Osteoblast (primary cell): ENCODE data around the gene ARID4B. TPM values are rescaled to one million over a fixed set of nuclear protein-coding genes. Genes with fewer than 3 reads are reported as not detected.
A peak's percentile ranks its signal among the peaks of the same experiment; 100 is the strongest.

Experiments used
- DNase-seq: peaks from one replicate; pipeline ENCODE4 v3.0.0; 2011; ENCODE audit warnings: low spot score, mixed read lengths; ENCODE audit not compliant: insufficient read length; ENCODE audit errors: missing footprints
- H2AFZ ChIP-seq: 2 replicates; pipeline ENCODE4 v1.6.0; 2011; ENCODE audit warnings: mild to moderate bottlenecking, low read length
- H3K27ac ChIP-seq: 2 replicates; pipeline ENCODE4 v1.5.1; 2011; ENCODE audit warnings: mild to moderate bottlenecking, low read depth, low read length, moderate library complexity
- H3K27me3 ChIP-seq: 2 replicates; pipeline ENCODE4 v1.6.0; 2012; ENCODE audit warnings: mild to moderate bottlenecking, control low read depth, inconsistent platforms, low read length, moderate library complexity; ENCODE audit not compliant: insufficient read depth
- H3K36me3 ChIP-seq: 2 replicates; pipeline ENCODE4 v1.5.1; 2011; ENCODE audit warnings: mild to moderate bottlenecking, low read length, control low read depth, moderate library complexity; ENCODE audit not compliant: insufficient read depth
- H3K4me1 ChIP-seq: 2 replicates; pipeline ENCODE4 v1.5.1; 2011; ENCODE audit warnings: mild to moderate bottlenecking, low read length, control low read depth, moderate library complexity; ENCODE audit not compliant: insufficient read depth
- H3K4me2 ChIP-seq: 2 replicates; pipeline ENCODE4 v1.6.0; 2011; ENCODE audit warnings: mild to moderate bottlenecking, low read length; ENCODE audit not compliant: insufficient read depth
- H3K4me3 ChIP-seq: fragments of 200-600 bp; sonication (generic); 3 replicates; pipeline ENCODE4 v1.5.1; 2012; ENCODE audit warnings: mild to moderate bottlenecking, low read length, inconsistent platforms; ENCODE audit not compliant: insufficient read depth
- H3K79me2 ChIP-seq: 2 replicates; pipeline ENCODE4 v1.6.0; 2012; ENCODE audit warnings: mild to moderate bottlenecking, low read length, control low read depth, inconsistent platforms; ENCODE audit not compliant: insufficient read depth
- H3K9me3 ChIP-seq: 2 replicates; pipeline ENCODE4 v1.5.1; 2011; ENCODE audit warnings: low read depth, low read length, control low read depth
- H4K20me1 ChIP-seq: 2 replicates; pipeline ENCODE4 v1.6.0; 2012; ENCODE audit warnings: mild to moderate bottlenecking, low read length, control low read depth; ENCODE audit not compliant: insufficient read depth
- CTCF ChIP-seq: IDR thresholded peaks from 2 replicates; pipeline ENCODE4 v1.5.1; 2011; ENCODE audit warnings: mild to moderate bottlenecking, low read depth, low read length, moderate library complexity; ENCODE audit errors: extremely low read depth
- total RNA-seq: library from RNA; depleted of rRNA; stranded (reverse); fragments of >200 nt; gene quantifications from 2 replicates; pipeline ENCODE4 v1.2.3, GENCODE V29; 2012

The ARID4B gene
- total RNA-seq, 1 donor: 33.7 TPM

- Histone ChIP-seq H3K36me3 (peaks cover 2% of the 10 kb centered on the region), H3K4me3 (no peak overlapping the region), H3K79me2 (peaks cover 91% of the 10 kb centered on the region), H3K4me1 (peaks cover 7% of the 10 kb centered on the region), H3K9me3 (no peaks in the 10 kb centered on the region), H3K27ac (no peak overlapping the region), H3K27me3 (no peaks in the 10 kb centered on the region), H2AFZ (no peak overlapping the region), H3K4me2 (no peak overlapping the region), H4K20me1 (peaks cover 78% of the 10 kb centered on the region)
- no peak for DNase-seq
- TF ChIP-seq CTCF: no peak
These were observed 48.3 kb downstream of the ARID4B start for GRCh38 chr1:235279694-235280093.

GRCh38 chr1:235278915-235279292 is 49.1 kb downstream of the ARID4B start:
- H3K9me3 ChIP-seq: no peaks in the 10 kb centered on the region
- H2AFZ ChIP-seq: no peak overlapping the region
- peaks cover 89% of the 10 kb centered on the region for H3K79me2 ChIP-seq
- no peak for TF ChIP-seq CTCF
- no peak for DNase-seq
- H3K36me3 ChIP-seq: peaks cover 2% of the 10 kb centered on the region
- no peaks in the 10 kb centered on the region for H3K27me3 ChIP-seq
- no peak overlapping the region for H3K4me2 ChIP-seq
- no peak overlapping the region for H3K27ac ChIP-seq
- peaks cover 7% of the 10 kb centered on the region for H3K4me1 ChIP-seq
- peaks cover 76% of the 10 kb centered on the region for H4K20me1 ChIP-seq
- H3K4me3 ChIP-seq: no peak overlapping the region

- Histone ChIP-seq H3K4me3 (no peak overlapping the region), H2AFZ (no peak overlapping the region), H3K27me3 (no peaks in the 10 kb centered on the region), H4K20me1 (peaks cover 75% of the 10 kb centered on the region), H3K27ac (no peak overlapping the region), H3K4me2 (no peak overlapping the region), H3K79me2 (peaks cover 89% of the 10 kb centered on the region), H3K4me1 (peaks cover 7% of the 10 kb centered on the region), H3K9me3 (no peaks in the 10 kb centered on the region), H3K36me3 (peaks cover 2% of the 10 kb centered on the region)
- TF ChIP-seq CTCF: no peak
- no peak for DNase-seq
These were observed 49.6 kb downstream of the ARID4B start for GRCh38 chr1:235278233-235278914.

- Histone ChIP-seq H3K4me3 (no peak overlapping the region), H3K4me2 (no peak overlapping the region), H3K27me3 (no peaks in the 10 kb centered on the region), H3K27ac (no peak overlapping the region), H2AFZ (no peak overlapping the region), H4K20me1 (peaks cover 77% of the 10 kb centered on the region), H3K9me3 (no peaks in the 10 kb centered on the region), H3K36me3 (peaks cover 2% of the 10 kb centered on the region), H3K79me2 (peaks cover 90% of the 10 kb centered on the region), H3K4me1 (peaks cover 7% of the 10 kb centered on the region)
- TF ChIP-seq CTCF: no peak
- peak; percentile 46 for DNase-seq
These were observed 50.3 kb downstream of the ARID4B start for GRCh38 chr1:235277709-235278108.
